ENCODE data around the gene GRIA1.

DNA sequence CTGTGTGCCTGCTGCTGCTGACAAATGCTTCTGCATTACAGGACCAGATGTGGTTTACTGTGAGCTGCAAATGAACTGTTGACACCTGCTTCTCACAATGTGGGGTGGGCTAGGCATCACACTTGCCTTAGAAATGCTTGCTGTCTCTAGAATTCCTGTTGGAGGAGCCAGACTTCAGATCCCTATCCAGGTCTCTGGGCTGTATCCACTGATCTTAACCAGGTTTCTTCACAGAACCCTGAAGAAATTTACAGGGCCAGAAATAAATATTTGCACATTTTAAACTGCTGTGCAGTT, 292.8 kb downstream of the GRIA1 start:
- TF ChIP-seq CTCF (IDR thresholded peaks at IDR 0.05), result no peak
- no peak for TF ChIP-seq POLR2A (IDR thresholded peaks at IDR 0.05)
